Vagina (tissue), 2 donors: Measurements from ENCODE around the gene TIE1. TPM values are rescaled to one million over a fixed set of nuclear protein-coding genes. Genes with fewer than 3 reads are reported as not detected.
A peak's percentile ranks its signal among the peaks of the same experiment; 100 is the strongest.

ENCODE experiments used
- DNase-seq, 2 donors: peaks; one replicate each; pipeline ENCODE4 v3.0.0-alpha.2; 2017; ENCODE audit errors: extremely low spot score in 2 of 2
- H3K27ac ChIP-seq: fragments of 200-600 bp; sonication (generic); one replicate; pipeline ENCODE4 v1.5.1; 2019
- H3K27me3 ChIP-seq: fragments of 200-600 bp; sonication (generic); one replicate; pipeline ENCODE4 v1.5.1; 2019
- H3K36me3 ChIP-seq, 2 donors: fragments of 200-600 bp; sonication (generic); one replicate each; pipeline ENCODE4 v1.5.1; 2017 to 2019
- H3K4me1 ChIP-seq: fragments of 200-600 bp; sonication (generic); one replicate; pipeline ENCODE4 v1.5.1; 2019
- H3K4me3 ChIP-seq, 2 donors: fragments of 200-600 bp; sonication (generic); 1 replicate in 1 of 2; 2 replicates in 1 of 2; pipeline ENCODE4 v1.5.1; 2016 to 2019
- H3K9me3 ChIP-seq: fragments of 200-600 bp; sonication (generic); one replicate; pipeline ENCODE4 v1.5.1; 2019
- CTCF ChIP-seq, 3 experiments: fragments of 450-650 bp in 2 of 3; fragments of 200-600 bp in 1 of 3; sonication (generic) in 1 of 3; IDR thresholded peaks; one replicate each; pipeline ENCODE4 v1.5.1; 2017 to 2019; ENCODE audit warnings: antibody characterized with exemption in 3 of 3, mild to moderate bottlenecking in 2 of 3, moderate library complexity in 2 of 3
- POLR2A ChIP-seq, 2 donors: fragments of 450-650 bp; IDR thresholded peaks; one replicate each; pipeline ENCODE4 v1.6.1; 2017; ENCODE audit warnings: antibody characterized with exemption in 2 of 2, mild to moderate bottlenecking in 2 of 2, moderate library complexity in 2 of 2
- POLR2AphosphoS5 ChIP-seq, 2 donors: sonication (generic); formaldehyde crosslinking; IDR thresholded peaks; one replicate each; pipeline ENCODE4 v1.9.0; 2017; ENCODE audit warnings: antibody characterized with exemption in 2 of 2, mild to moderate bottlenecking in 2 of 2, low read depth in 1 of 2; ENCODE audit not compliant: insufficient read depth in 1 of 2
- intact Hi-C: fragments of 100-400 bp; cut with DNase I; formaldehyde crosslinking; loops from one replicate; pipeline ENCODE4 v1.15.1; 2023
- total RNA-seq: library from RNA; depleted of rRNA; stranded (reverse); fragments of >200 nt; gene quantifications from one replicate; pipeline ENCODE4 v1.2.3, GENCODE V29; 2016

The TIE1 gene
- total RNA-seq, 1 donor from 2014 or later = 36.1 TPM

GRCh38 chr1:43271186-43272118 is 29.3 kb upstream of the TIE1 start:
- no peaks in the 10 kb centered on the region for H3K36me3 ChIP-seq
- no peaks in the 10 kb centered on the region for H3K9me3 ChIP-seq
- intact Hi-C loops = no loop called here
- peaks cover 5% of the 10 kb centered on the region for H3K4me1 ChIP-seq
- H3K27ac ChIP-seq = no peak overlapping the region
- TF ChIP-seq POLR2AphosphoS5 (IDR thresholded peaks at IDR 0.05; ENCODE audit: insufficient read depth in 1 of 2, low read depth in 1 of 2) (no peak), CTCF (IDR thresholded peaks at IDR 0.05) (no peak), POLR2A (IDR thresholded peaks at IDR 0.05) (no peak)
- DNase-seq = peak in 1 of 2 donors; percentile 52
- H3K27me3 ChIP-seq = no peaks in the 10 kb centered on the region
- H3K4me3 ChIP-seq = no peak overlapping the region

- DNase-seq = no peak
- H3K9me3 ChIP-seq = no peaks in the 10 kb centered on the region
- H3K4me1 ChIP-seq = peaks cover 5% of the 10 kb centered on the region
- H3K4me3 ChIP-seq = no peak overlapping the region
- H3K27ac ChIP-seq = no peak overlapping the region
- no peaks in the 10 kb centered on the region for H3K36me3 ChIP-seq
- no peak for TF ChIP-seq CTCF (IDR thresholded peaks at IDR 0.05)
- TF ChIP-seq POLR2AphosphoS5 (IDR thresholded peaks at IDR 0.05; ENCODE audit: insufficient read depth in 1 of 2, low read depth in 1 of 2) = no peak
- TF ChIP-seq POLR2A (IDR thresholded peaks at IDR 0.05) = no peak
- intact Hi-C loops = no loop called here
- no peaks in the 10 kb centered on the region for H3K27me3 ChIP-seq
Observed at GRCh38 chr1:43272161-43272560, 28.6 kb upstream of the TIE1 start.

- Histone ChIP-seq H3K4me1 (peaks cover 5% of the 10 kb centered on the region), H3K36me3 (no peaks in the 10 kb centered on the region), H3K9me3 (no peaks in the 10 kb centered on the region), H3K27ac (no peak overlapping the region), H3K4me3 (no peak overlapping the region), H3K27me3 (no peaks in the 10 kb centered on the region)
- DNase-seq = no peak
- intact Hi-C loops = no loop called here
- no peak for TF ChIP-seq POLR2A (IDR thresholded peaks at IDR 0.05)
- no peak for TF ChIP-seq CTCF (IDR thresholded peaks at IDR 0.05)
- TF ChIP-seq POLR2AphosphoS5 (IDR thresholded peaks at IDR 0.05; ENCODE audit: insufficient read depth in 1 of 2, low read depth in 1 of 2) = no peak
Observed at GRCh38 chr1:43272576-43273571, 27.9 kb upstream of the TIE1 start.

DNA sequence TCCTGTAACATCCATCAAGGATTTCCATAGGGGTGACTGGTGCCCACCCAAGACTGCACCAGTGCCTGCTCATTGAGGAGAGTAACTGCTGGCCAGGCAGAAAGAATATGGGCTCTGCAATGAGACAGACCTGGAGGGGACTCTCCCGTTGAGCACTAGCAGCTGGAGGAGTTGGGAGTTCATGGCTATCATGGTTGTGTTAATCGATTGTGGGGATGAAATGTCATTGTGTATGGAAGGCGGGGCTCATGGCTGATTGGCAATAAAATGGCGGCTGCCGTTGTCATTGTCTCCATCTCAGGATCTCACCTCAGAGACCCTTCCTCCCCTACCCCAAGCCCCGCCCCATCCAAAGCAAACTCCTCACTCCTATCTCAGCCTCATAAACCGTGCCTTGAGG is 27.1 kb upstream of the TIE1 start:
- no peak for TF ChIP-seq POLR2AphosphoS5 (IDR thresholded peaks at IDR 0.05; ENCODE audit: insufficient read depth in 1 of 2, low read depth in 1 of 2)
- no peak for TF ChIP-seq CTCF (IDR thresholded peaks at IDR 0.05)
- no peak for TF ChIP-seq POLR2A (IDR thresholded peaks at IDR 0.05)
- H3K27ac ChIP-seq = no peak overlapping the region
- DNase-seq = no peak
- H3K27me3 ChIP-seq = no peaks in the 10 kb centered on the region
- H3K4me1 ChIP-seq = peaks cover 5% of the 10 kb centered on the region
- no peaks in the 10 kb centered on the region for H3K36me3 ChIP-seq
- no peak overlapping the region for H3K4me3 ChIP-seq
- intact Hi-C loops = no loop called here
- no peaks in the 10 kb centered on the region for H3K9me3 ChIP-seq
